ENCODE data around the gene FAM50B.

FAM50B gene

GRCh38 chr6:3837781-3838180 is 11.4 kb upstream of the FAM50B start:
- DNase-seq (ENCODE audit: low read depth): no peak
- H3K4me3 ChIP-seq (replicated peaks; ENCODE audit: low read depth, low read length): no peak overlapping the region
- TF ChIP-seq, protein P1, sequence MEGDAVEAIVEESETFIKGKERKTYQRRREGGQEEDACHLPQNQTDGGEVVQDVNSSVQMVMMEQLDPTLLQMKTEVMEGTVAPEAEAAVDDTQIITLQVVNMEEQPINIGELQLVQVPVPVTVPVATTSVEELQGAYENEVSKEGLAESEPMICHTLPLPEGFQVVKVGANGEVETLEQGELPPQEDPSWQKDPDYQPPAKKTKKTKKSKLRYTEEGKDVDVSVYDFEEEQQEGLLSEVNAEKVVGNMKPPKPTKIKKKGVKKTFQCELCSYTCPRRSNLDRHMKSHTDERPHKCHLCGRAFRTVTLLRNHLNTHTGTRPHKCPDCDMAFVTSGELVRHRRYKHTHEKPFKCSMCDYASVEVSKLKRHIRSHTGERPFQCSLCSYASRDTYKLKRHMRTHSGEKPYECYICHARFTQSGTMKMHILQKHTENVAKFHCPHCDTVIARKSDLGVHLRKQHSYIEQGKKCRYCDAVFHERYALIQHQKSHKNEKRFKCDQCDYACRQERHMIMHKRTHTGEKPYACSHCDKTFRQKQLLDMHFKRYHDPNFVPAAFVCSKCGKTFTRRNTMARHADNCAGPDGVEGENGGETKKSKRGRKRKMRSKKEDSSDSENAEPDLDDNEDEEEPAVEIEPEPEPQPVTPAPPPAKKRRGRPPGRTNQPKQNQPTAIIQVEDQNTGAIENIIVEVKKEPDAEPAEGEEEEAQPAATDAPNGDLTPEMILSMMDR (IDR thresholded peaks at IDR 0.05; ENCODE audit: low read length, missing control alignments): no peak

GRCh38 chr6:3838992-3839867 is 9.9 kb upstream of the FAM50B start:
- H3K4me3 ChIP-seq (replicated peaks; ENCODE audit: low read depth, low read length): no peak overlapping the region
- DNase-seq (ENCODE audit: low read depth): peak; percentile 42
- TF ChIP-seq, protein P1 (IDR thresholded peaks at IDR 0.05; ENCODE audit: low read length, missing control alignments): no peak

DNA sequence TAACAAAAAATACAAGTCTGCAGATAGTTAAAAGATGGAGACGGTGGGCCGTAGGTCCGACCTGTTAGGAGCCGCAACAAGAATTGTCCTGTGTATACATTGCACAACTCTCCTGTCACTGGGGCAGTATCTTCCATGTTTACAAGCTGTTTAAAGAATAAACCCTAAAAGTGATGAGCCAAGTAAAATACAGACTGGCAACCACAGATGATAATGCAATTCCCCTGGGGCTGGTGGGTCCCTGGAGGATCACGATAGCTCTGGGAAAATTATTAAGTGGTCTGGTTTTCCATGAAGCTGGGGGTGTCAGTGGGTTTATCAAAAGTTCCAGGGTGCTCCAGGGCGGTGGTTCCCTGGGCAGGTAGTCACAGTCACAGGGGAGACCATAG is 8.1 kb upstream of the FAM50B start:
- DNase-seq (ENCODE audit: low read depth): no peak

DNA sequence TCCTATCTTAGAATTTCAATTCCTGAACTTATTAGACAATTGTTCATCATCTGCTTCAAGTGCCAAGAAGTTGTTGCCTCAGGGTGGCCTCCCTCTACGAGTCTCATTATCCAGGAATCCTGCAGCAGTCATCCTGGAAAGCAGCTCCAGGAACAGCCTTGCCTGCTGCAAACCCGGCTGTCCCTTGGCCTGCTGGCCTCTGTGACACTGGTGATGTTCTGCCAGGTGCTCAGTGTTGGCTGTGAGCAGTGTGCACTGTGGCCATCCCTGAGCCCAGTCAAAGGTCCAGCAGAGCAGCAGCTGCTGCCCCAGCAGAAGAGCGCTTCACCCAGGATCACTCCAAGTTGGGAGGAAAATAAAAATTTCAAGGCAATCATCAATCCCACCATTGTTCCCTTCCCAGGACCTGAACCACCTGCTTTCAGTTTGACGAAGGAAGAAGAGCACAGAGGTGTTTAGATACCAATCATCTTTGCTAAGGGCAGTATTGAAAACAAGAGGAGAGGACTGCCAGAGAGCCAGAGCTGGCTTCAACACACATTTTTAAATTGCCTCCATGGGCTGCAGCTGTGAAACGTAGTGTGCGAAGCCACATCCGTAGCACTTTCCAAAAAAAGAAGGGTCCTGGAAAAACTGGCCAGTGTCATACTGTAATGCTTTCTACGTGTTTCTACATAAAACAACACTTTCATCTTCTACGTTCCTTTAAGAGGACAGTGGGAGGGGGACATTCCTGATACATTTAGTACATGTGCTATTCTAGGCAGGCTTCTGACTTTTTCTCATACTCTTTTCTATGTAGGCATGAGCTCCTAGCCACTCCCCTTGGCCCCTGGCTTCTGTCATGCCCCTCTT is 7.2 kb upstream of the FAM50B start:
- TF ChIP-seq, protein P1 (IDR thresholded peaks at IDR 0.05; ENCODE audit: low read length, missing control alignments): no peak

More for the DNA sequence above, 8.1 kb upstream of the FAM50B start:
- H3K4me3 ChIP-seq (replicated peaks; ENCODE audit: low read depth, low read length): no peak overlapping the region
- TF ChIP-seq, protein P1 (IDR thresholded peaks at IDR 0.05; ENCODE audit: low read length, missing control alignments): no peak

GRCh38 chr6:3843379-3844096 is 5.6 kb upstream of the FAM50B start:
- no peak overlapping the region for H3K4me3 ChIP-seq (replicated peaks; ENCODE audit: low read depth, low read length)
- TF ChIP-seq, protein P1 (IDR thresholded peaks at IDR 0.05; ENCODE audit: low read length, missing control alignments): no peak
- no peak for DNase-seq (ENCODE audit: low read depth)

More for the DNA sequence above, 7.2 kb upstream of the FAM50B start:
- H3K4me3 ChIP-seq (replicated peaks; ENCODE audit: low read depth, low read length): no peak overlapping the region
- peak; percentile 42 for DNase-seq (ENCODE audit: low read depth)

- H3K4me3 ChIP-seq (replicated peaks; ENCODE audit: low read depth, low read length): no peak overlapping the region
- DNase-seq (ENCODE audit: low read depth): peak; percentile 66
- TF ChIP-seq, protein P1 (IDR thresholded peaks at IDR 0.05; ENCODE audit: low read length, missing control alignments): no peak
These were observed 5.1 kb upstream of the FAM50B start for GRCh38 chr6:3844097-3844463.
